GM12878 (cell line): ENCODE measurements around the gene GPR108. TPM values are rescaled to one million over a fixed set of nuclear protein-coding genes. Genes with fewer than 3 reads are reported as not detected.

ENCODE experiments used
- ATAC-seq: fragments of 200-7000 bp; cut with Tn5 transposase; 3 replicates; pipeline ENCODE4 v1.9.1; 2020; ENCODE audit warnings: mild to moderate bottlenecking, moderate library complexity
- BruUV-seq: library from RNA; stranded (reverse); fragments of 400-500 nt; replicated peaks from 2 replicates; lab custom pipeline; 2021; lab: Mats Ljungman, UMichigan
- CTCF ChIA-PET: fragments of 300-600 bp; sonication (Branson Sonifier 250); formaldehyde crosslinking; extraction: SDS; loops from one replicate; lab custom pipeline; 2021; ENCODE audit warnings: inconsistent platforms; lab: Yijun Ruan, JAX
- POLR2A ChIA-PET: fragments of 350-600 bp; formaldehyde crosslinking; extraction: SDS; loops from one replicate; lab custom pipeline; 2021; ENCODE audit warnings: inconsistent platforms; lab: Charles Lee
- RAD21 ChIA-PET: fragments of 300-600 bp; sonication (Branson Sonifier 250); formaldehyde crosslinking; loops from one replicate; lab custom pipeline; 2023; ENCODE audit warnings: antibody characterized with exemption; ENCODE audit not compliant: unreplicated experiment; lab: Charles Lee
- SMC1A ChIA-PET: fragments of 300-600 bp; sonication (Branson Sonifier 250); formaldehyde crosslinking; loops from one replicate; lab custom pipeline; 2023; ENCODE audit not compliant: unreplicated experiment, uncharacterized antibody; lab: Charles Lee
- DNase-seq: peaks from one replicate; pipeline ENCODE4 v3.0.0-alpha.2; 2011; ENCODE audit warnings: low read depth, low spot score
- FAIRE-seq: peaks from 3 replicates; lab custom pipeline; 2011; peaks lifted over from hg19 to GRCh38; lab: Jason Lieb, UNC
- H2AFZ ChIP-seq: 2 replicates; pipeline ENCODE4 v1.6.0; 2011; ENCODE audit warnings: low read depth, low read length, control low read depth; ENCODE audit not compliant: control insufficient read depth
- H3K27ac ChIP-seq: 2 replicates; pipeline ENCODE4 v1.5.1; 2011; ENCODE audit warnings: control low read depth; ENCODE audit not compliant: control insufficient read depth, insufficient read depth
- H3K27me3 ChIP-seq, 2 experiments: replicated peaks in 1 of 2; 2 replicates each; pipeline versions ENCODE4 v1.6.0 to v1.6.1; 2011; ENCODE audit warnings: low read length in 1 of 2; ENCODE audit not compliant: control insufficient read depth in 2 of 2, insufficient read depth in 2 of 2
- H3K36me3 ChIP-seq, 2 experiments: 2 replicates each; pipeline ENCODE4 v1.5.1; 2011; ENCODE audit warnings: low read length in 1 of 2; ENCODE audit not compliant: control insufficient read depth in 2 of 2, insufficient read depth in 2 of 2
- H3K4me1 ChIP-seq: 2 replicates; pipeline ENCODE4 v1.6.1; 2011; ENCODE audit warnings: mild to moderate bottlenecking, low read length, moderate library complexity, mixed read lengths; ENCODE audit not compliant: control insufficient read depth, insufficient read depth
- H3K4me2 ChIP-seq: 2 replicates; pipeline ENCODE4 v1.6.0; 2011; ENCODE audit warnings: control low read depth; ENCODE audit not compliant: control insufficient read depth, insufficient read depth
- H3K4me3 ChIP-seq: fragments of 200-600 bp; sonication (generic); 2 replicates; pipeline ENCODE4 v1.5.1; 2016
- H3K79me2 ChIP-seq: 2 replicates; pipeline ENCODE4 v1.6.0; 2011; ENCODE audit warnings: low read length; ENCODE audit not compliant: control insufficient read depth, insufficient read depth
- H3K9ac ChIP-seq: 2 replicates; pipeline ENCODE4 v1.8.0; 2011; ENCODE audit warnings: low read length, control low read depth, mixed read lengths; ENCODE audit not compliant: control insufficient read depth, insufficient read depth
- H3K9me3 ChIP-seq: replicated peaks from 3 replicates; pipeline ENCODE4 v1.5.1; 2011; ENCODE audit warnings: mild to moderate bottlenecking, low read length; ENCODE audit not compliant: control insufficient read depth, insufficient read depth
- H4K20me1 ChIP-seq: 2 replicates; pipeline ENCODE4 v1.6.0; 2011; ENCODE audit not compliant: control insufficient read depth, insufficient read depth
- ASH2L ChIP-seq: fragments of 300-600, 200-600 bp; sonication (generic); IDR thresholded peaks from 2 replicates; pipeline ENCODE4 v1.6.1; 2017; ENCODE audit warnings: low read depth, mild to moderate bottlenecking, borderline replicate concordance
- CHD1 ChIP-seq: IDR thresholded peaks from 2 replicates; pipeline ENCODE4 v1.6.1; 2012; ENCODE audit warnings: low read depth, low read length, improper control_type of control experiment
- EP300 ChIP-seq, 2 experiments: fragments of 150-350 bp in 1 of 2; IDR thresholded peaks; 2 replicates each; pipeline ENCODE4 v1.6.1; 2011 to 2012; ENCODE audit warnings: low read depth in 2 of 2, low read length in 2 of 2, borderline replicate concordance in 1 of 2, improper control_type of control experiment in 1 of 2, inconsistent platforms in 1 of 2; ENCODE audit not compliant: control insufficient read depth in 1 of 2
- LARP7 ChIP-seq: fragments of 450-650 bp; IDR thresholded peaks from 2 replicates; pipeline ENCODE4 v1.6.1; 2017; ENCODE audit warnings: mild to moderate bottlenecking
- MEF2A ChIP-seq: IDR thresholded peaks from 2 replicates; pipeline ENCODE4 v1.6.1; 2011; ENCODE audit warnings: low read depth, mild to moderate bottlenecking, low read length, moderate library complexity; ENCODE audit not compliant: insufficient read depth
- MYC ChIP-seq: IDR thresholded peaks from 2 replicates; pipeline ENCODE4 v1.6.1; 2011; ENCODE audit warnings: mild to moderate bottlenecking, low read length, moderate library complexity, inconsistent platforms; ENCODE audit not compliant: insufficient read depth, insufficient replicate concordance, insufficient read length, severe bottlenecking
- NRF1 ChIP-seq: conservative IDR thresholded peaks from 2 replicates; pipeline ENCODE4 v1.6.1; 2011; ENCODE audit warnings: mild to moderate bottlenecking, low read depth, low read length, improper control_type of control experiment
- POLR2A ChIP-seq: IDR thresholded peaks from 2 replicates; pipeline ENCODE4 v1.6.1; 2011; ENCODE audit warnings: low read depth, mild to moderate bottlenecking, low read length
- POU2F2 ChIP-seq: IDR thresholded peaks from 3 replicates; pipeline ENCODE4 v1.6.1; 2011; ENCODE audit warnings: low read depth, mild to moderate bottlenecking, low read length, borderline replicate concordance
- RAD21 ChIP-seq: IDR thresholded peaks from 2 replicates; pipeline ENCODE4 v1.6.1; 2011; ENCODE audit warnings: mild to moderate bottlenecking, low read depth, low read length, moderate library complexity; ENCODE audit not compliant: insufficient read depth
- RAD51 ChIP-seq: fragments of 450-650 bp; IDR thresholded peaks from 2 replicates; pipeline ENCODE4 v1.6.1; 2016; ENCODE audit warnings: moderate library complexity, mild to moderate bottlenecking, inconsistent platforms
- TCF12 ChIP-seq: IDR thresholded peaks from 2 replicates; pipeline ENCODE4 v1.6.1; 2011; ENCODE audit warnings: low read depth, mild to moderate bottlenecking, low read length
- TCF7 ChIP-seq: IDR thresholded peaks from 2 replicates; pipeline ENCODE4 v1.6.1; 2014; ENCODE audit warnings: antibody characterized with exemption, borderline replicate concordance
- ZNF592 ChIP-seq: fragments of 450-650 bp; IDR thresholded peaks from 2 replicates; pipeline ENCODE4 v1.6.1; 2017; ENCODE audit warnings: mild to moderate bottlenecking, moderate library complexity
- WGBS: methylation state at CpG from one replicate; pipeline ENCODE4 v1.1.6; 2016; ENCODE audit warnings: low lambda C conversion rate; ENCODE audit not compliant: insufficient replicate concordance, insufficient coverage; ENCODE audit errors: missing lambda C conversion rate; 5-methylcytosine and 5-hydroxymethylcytosine counted together
- in situ Hi-C: fragments of 300-500 bp; cut with MboI; formaldehyde crosslinking; loops from 9 replicates; pipeline ENCODE4 v1.14.3; 2018; ENCODE audit warnings: mixed read lengths
- intact Hi-C: fragments of 100-400 bp; cut with micrococcal nuclease; formaldehyde crosslinking; loops from one replicate; pipeline ENCODE4 v1.14.2; 2022; ENCODE audit not compliant: unreplicated experiment
- polyA plus RNA-seq, 11 experiments: library from polyadenylated mRNA; depleted of rRNA in 4 of 11; unstranded in 6 of 11; stranded (reverse) in 5 of 11; fragments of >200 nt; fragmentation: Nextera tagmentation in 4 of 11; fragmentation: Illumina TruSeq in 1 of 11; extraction: Ambion mirVana in 4 of 11; extraction: Trizol in 1 of 11; gene quantifications; 1 replicate in 1 of 11; 2 replicates in 10 of 11; pipeline versions ENCODE4 v1.2.1 to v1.2.3, GENCODE V29; 2011 to 2016; ENCODE audit warnings: inconsistent platforms in 2 of 11, missing spikeins in 2 of 11, low read depth in 1 of 11
- total RNA-seq, 4 experiments: library from RNA; depleted of rRNA in 3 of 4; stranded (reverse); fragments of >200 nt in 3 of 4; fragmentation: Illumina TruSeq in 1 of 4; extraction: Trizol in 1 of 4; gene quantifications; 2 replicates each; pipeline versions ENCODE4 v1.2.1 to v1.2.3, GENCODE V29; 2013 to 2021
- TF ChIP-seq, protein P1 (sequence below): fragments of 450-650 bp; IDR thresholded peaks from 2 replicates; pipeline ENCODE4 v1.6.1; 2017; ENCODE audit warnings: low read depth, mild to moderate bottlenecking, moderate library complexity
- TF ChIP-seq, protein P2 (sequence below): IDR thresholded peaks from 2 replicates; pipeline ENCODE4 v1.6.1; 2011; ENCODE audit warnings: low read depth, low read length, improper control_type of control experiment, borderline replicate concordance

GPR108 gene
- total and polyA plus RNA-seq, 10 of the 15 experiments (the other 5 are each of a cell fraction or from before 2014, with no cell fraction given), result 4.4 to 87.2 (median 57.1) TPM

GRCh38 chr19:6754136-6754535 is 16.8 kb upstream of the GPR108 start:
- no peaks in the 10 kb centered on the region for H3K27me3 ChIP-seq
- BruUV-seq, result no TSS peak
- peak overlapping the region; percentile 92 for H3K4me2 ChIP-seq
- CTCF ChIA-PET, result interaction anchor here (1.2 kb wide), 1 partner anchor 11 kb away, joined by 4 read pairs; no protein-coding TSS in a partner anchor
- no peak for ATAC-seq
- intact Hi-C loops, result loop anchor here (5.0 kb wide), 2 partner anchors 108 to 122 kb away; no protein-coding TSS in a partner anchor
- H3K4me3 ChIP-seq, result no peak overlapping the region
- in situ Hi-C loops, result no loop called here
- no peak overlapping the region for H3K27ac ChIP-seq
- TF ChIP-seq EP300 (IDR thresholded peaks at IDR 0.05; ENCODE audit: borderline replicate concordance in 1 of 2, control insufficient read depth in 1 of 2, low read depth in 2 of 2, low read length in 2 of 2), result no peak
- TF ChIP-seq CHD1, result no peak
- TF ChIP-seq RAD21, result no peak
- no peak for TF ChIP-seq TCF7
- no peak for TF ChIP-seq POLR2A
- TF ChIP-seq ZNF592, result no peak
- TF ChIP-seq MEF2A, result no peak
- TF ChIP-seq ASH2L, result no peak
- no peak for TF ChIP-seq RAD51
- TF ChIP-seq TCF12, result no peak
- TF ChIP-seq, protein P1, sequence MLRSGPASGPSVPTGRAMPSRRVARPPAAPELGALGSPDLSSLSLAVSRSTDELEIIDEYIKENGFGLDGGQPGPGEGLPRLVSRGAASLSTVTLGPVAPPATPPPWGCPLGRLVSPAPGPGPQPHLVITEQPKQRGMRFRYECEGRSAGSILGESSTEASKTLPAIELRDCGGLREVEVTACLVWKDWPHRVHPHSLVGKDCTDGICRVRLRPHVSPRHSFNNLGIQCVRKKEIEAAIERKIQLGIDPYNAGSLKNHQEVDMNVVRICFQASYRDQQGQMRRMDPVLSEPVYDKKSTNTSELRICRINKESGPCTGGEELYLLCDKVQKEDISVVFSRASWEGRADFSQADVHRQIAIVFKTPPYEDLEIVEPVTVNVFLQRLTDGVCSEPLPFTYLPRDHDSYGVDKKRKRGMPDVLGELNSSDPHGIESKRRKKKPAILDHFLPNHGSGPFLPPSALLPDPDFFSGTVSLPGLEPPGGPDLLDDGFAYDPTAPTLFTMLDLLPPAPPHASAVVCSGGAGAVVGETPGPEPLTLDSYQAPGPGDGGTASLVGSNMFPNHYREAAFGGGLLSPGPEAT, result no peak
- no peak for TF ChIP-seq POU2F2
- no peak for TF ChIP-seq LARP7
- TF ChIP-seq NRF1, result no peak
- no peak for TF ChIP-seq MYC
- TF ChIP-seq, protein P2, sequence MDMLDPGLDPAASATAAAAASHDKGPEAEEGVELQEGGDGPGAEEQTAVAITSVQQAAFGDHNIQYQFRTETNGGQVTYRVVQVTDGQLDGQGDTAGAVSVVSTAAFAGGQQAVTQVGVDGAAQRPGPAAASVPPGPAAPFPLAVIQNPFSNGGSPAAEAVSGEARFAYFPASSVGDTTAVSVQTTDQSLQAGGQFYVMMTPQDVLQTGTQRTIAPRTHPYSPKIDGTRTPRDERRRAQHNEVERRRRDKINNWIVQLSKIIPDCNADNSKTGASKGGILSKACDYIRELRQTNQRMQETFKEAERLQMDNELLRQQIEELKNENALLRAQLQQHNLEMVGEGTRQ, result no peak
- H3K9ac ChIP-seq, result no peak overlapping the region
- RAD21 ChIA-PET, result no interaction called here
- H3K36me3 ChIP-seq, result peaks cover 9 to 12% of the 10 kb centered on the region in 2 experiments
- H3K9me3 ChIP-seq, result no peaks in the 10 kb centered on the region
- no peak overlapping the region for H2AFZ ChIP-seq
- peaks cover 18% of the 10 kb centered on the region for H3K4me1 ChIP-seq
- WGBS, result over 99% methylated on average over 19 of the region's 22 CpGs
- DNase-seq, result no peak
- no peak for FAIRE-seq
- POLR2A ChIA-PET, result no interaction called here
- SMC1A ChIA-PET, result no interaction called here
- no peaks in the 10 kb centered on the region; the same call in 1 of the 2 replicates for H3K79me2 ChIP-seq
- H4K20me1 ChIP-seq, result no peaks in the 10 kb centered on the region
